ENCODE data around the gene TRA2B. TPM values are rescaled to one million over a fixed set of nuclear protein-coding genes. Genes with fewer than 3 reads are reported as not detected.
"Not testable (repeated sequence)": the region's sequence is repeated elsewhere in the genome, so short reads cannot be mapped to it uniquely, and the experiment has no call there.

The TRA2B gene
- polyA plus RNA-seq, 12 donors = 124 to 254 (median 179) TPM; not detected in 1

DNA sequence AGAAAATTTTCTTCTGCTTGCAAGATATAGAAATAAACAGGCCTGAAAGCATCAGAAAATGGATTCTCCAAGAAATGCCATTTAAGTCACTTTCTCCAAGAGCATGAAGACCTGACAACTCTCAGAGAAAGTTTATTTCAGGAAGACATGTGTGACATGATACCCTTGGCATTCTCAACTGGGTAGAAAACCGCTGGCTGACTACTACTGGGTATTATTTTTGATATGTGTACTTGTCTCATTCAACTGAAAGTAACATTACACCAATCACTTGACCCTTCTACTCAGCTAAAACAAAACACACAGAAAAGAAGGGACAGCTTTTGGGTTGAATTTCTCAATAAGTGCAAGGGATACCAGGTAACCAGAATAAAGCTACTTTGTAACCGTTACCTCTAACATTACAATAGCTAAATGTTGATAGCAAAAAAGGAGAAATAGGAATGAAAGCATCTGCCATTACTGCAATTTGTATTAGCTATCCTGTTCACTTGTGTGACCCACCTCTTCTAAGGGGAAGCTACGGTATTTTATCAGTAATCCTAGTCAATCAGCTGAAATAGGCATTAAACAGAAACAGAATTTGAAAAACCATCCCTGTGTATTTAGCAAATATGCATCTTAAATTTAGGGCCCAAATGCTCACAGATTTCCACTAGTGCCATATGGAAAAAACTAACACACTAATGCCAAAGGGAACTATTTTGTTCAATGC is 7.3 kb downstream of the TRA2B start:
- DNase-seq = no peak

DNA sequence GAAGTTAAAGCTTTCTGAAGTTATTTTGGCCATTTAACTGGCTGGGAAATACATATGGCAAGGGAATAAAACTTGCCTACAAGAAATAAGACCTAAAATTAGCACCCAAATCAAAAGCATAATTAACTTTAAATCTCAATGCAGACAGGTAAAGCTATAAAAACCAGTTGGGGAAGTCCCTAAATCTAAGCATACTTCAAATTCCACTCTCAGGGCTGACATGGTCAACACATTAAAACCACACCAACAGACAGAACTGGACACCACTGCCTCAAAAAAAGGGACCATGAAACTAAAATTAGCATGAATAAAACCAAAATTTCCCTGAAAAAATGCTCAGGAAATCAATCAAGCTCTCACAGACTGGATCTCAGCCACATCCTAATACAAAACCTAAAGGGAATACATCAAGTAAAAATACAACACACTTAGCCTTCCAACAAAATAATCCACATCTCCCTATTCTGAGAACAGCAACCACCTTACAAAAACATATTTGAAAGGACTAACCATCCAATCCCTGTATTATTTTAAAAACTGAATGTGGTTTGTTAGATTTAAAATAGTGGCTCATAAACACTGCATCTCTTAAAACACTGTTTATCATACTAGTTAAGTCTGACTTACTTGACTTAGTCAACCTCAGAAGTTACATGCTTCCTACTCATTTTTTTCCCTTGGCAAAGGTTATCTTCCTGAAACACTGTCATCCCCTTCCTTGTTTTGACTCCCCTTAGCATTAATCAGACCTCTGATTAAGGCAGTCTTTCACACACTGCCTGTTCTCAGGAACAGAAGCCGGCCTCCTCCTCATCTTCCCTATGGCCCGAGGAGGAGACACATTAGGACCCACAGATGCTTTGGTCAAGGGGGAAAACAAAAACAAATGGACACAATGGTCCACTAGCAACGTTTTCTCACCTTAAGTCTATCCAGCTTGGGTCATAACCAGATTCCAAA is 8.3 kb downstream of the TRA2B start:
- no peak for DNase-seq

- DNase-seq = no peak
Measured at GRCh38 chr3:185928496-185928895, 9.3 kb downstream of the TRA2B start.

DNA sequence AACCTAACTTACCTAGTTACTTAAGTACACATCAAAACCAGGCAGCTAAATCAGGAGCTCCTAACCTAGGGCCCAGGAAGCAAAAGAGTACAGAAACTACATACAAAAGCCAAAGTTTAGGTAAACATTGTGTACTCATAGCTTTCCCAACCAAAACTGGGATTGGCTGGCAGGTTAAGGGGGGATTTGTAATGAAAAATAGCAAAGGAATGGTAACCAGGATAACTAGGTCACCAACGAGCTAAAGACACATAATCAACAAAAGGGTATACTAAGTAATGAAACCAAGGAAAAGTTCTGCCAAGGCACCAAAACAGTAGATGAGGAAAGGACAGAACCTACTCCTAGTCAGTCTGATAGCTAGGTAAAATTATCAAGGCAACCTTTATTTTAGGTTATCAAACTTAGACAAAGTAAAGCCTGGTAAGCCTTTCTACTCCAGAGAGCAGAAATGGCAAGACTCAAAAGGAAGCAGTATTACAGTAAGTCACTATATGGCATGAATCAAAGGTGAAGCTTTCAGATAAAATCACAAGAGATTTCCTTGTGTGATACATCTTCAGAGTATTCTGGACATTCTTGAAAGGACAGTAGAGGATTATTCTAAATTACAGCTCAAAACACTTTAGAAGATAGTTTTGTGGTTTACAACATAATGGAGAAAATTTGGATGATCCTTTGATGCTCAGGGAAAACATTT is 10.2 kb downstream of the TRA2B start:
- DNase-seq = no peak

DNA sequence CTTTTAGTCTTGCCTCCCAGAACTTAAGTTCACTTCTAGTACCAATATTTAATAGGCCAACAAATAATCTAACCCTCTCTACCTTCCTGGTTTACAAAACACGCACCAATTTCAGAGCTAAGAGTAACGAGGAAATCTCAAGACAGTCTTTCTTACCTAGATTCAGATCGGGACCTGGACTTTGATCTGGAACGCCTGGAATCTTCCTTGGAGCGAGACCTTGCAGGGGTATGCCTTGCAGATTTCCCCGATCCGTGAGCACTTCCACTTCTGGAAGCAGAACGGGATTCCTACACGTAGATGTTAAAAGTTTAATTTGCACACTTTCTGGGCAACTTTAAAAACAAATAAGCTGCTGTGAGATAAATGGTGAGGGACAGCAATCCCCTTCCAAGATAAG is 11.4 kb downstream of the TRA2B start:
- DNase-seq = no peak

DNA sequence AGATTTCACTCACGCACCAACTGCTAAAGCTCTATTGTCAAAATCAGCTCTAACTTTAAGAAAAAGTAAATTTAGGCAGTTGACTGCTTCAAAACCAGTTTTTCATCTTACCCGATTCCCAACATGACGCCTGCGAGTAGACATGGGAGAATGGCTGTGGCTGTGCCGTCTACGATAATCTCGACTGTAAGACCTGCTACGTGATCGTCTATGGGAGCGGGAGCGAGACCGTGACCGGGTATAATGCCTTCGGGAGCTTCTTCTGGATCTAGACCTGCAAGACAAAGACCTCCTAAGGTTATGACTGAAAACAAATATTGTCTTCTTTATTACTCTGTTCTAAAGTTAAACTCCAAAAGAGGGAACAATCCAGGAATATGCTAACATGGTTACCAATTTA is 12.5 kb downstream of the TRA2B start:
- DNase-seq = no peak

- DNase-seq = no peak
Measured at GRCh38 chr3:185924375-185924774, 13.4 kb downstream of the TRA2B start.

- DNase-seq = no peak
Measured at GRCh38 chr3:185920184-185920583, 17.6 kb downstream of the TRA2B start.

- DNase-seq = no peak
Measured at GRCh38 chr3:185916042-185916833, 21.6 kb downstream of the TRA2B start.

GRCh38 chr3:185915642-185916041 is 22.2 kb downstream of the TRA2B start:
- DNase-seq = no peak

- no peak for DNase-seq
Measured at GRCh38 chr3:185914911-185915629, 22.7 kb downstream of the TRA2B start.

- no peak for DNase-seq
Measured at GRCh38 chr3:185912929-185913901, 24.6 kb downstream of the TRA2B start.

GRCh38 chr3:185912512-185912911 is 25.3 kb downstream of the TRA2B start:
- no peak for DNase-seq

- not testable (repeated sequence) for DNase-seq
Measured at GRCh38 chr3:185911076-185911448, 26.8 kb downstream of the TRA2B start.

GRCh38 chr3:185910322-185911075 is 27.3 kb downstream of the TRA2B start:
- not testable (repeated sequence) for DNase-seq

GRCh38 chr3:185909913-185910312 is 27.9 kb downstream of the TRA2B start:
- DNase-seq = not testable (repeated sequence)

- DNase-seq = no peak
Measured at GRCh38 chr3:185900228-185900627, 37.6 kb downstream of the TRA2B start.

- no peak for DNase-seq
Measured at GRCh38 chr3:185896636-185897035, 41.2 kb downstream of the TRA2B start.

DNA sequence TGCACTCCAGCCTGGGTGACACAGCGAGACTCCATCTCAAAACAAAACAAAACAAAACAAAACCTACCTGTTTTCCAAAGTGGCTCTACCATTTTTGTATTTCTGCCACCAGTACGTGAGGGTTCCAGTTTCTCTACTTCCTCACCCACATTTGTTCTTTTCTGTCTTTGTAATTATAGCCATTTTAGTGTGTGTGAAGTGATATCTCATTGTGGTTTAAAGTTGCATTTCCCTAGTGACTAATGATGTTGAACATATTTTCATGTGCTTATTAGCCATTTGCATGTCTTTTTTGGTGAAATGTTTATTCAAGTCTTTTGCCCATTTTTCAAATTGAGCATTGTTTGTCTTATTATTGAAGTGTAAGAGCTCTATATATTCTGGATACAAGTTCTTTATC is 50.7 kb downstream of the TRA2B start:
- DNase-seq = no peak
